GM19025 (cell line): ENCODE results near the gene ACVR2A.
A peak's percentile ranks its signal among the peaks of the same experiment; 100 is the strongest.

Experiments used
- ATAC-seq: cut with Tn5 transposase; IDR thresholded peaks from one replicate; pipeline ENCODE4 v1.9.1; 2021; ENCODE audit warnings: mild to moderate bottlenecking, low read depth, moderate library complexity; ENCODE audit not compliant: unreplicated experiment

The ACVR2A gene

GRCh38 chr2:147844697-147845410 lies at the start of gene ACVR2A:
TSS of gene ACVR2A (plus strand) at chr2:147845029. CDS start at chr2:147845153, 124 bp downstream.
- peak; percentile 40 for ATAC-seq

DNA sequence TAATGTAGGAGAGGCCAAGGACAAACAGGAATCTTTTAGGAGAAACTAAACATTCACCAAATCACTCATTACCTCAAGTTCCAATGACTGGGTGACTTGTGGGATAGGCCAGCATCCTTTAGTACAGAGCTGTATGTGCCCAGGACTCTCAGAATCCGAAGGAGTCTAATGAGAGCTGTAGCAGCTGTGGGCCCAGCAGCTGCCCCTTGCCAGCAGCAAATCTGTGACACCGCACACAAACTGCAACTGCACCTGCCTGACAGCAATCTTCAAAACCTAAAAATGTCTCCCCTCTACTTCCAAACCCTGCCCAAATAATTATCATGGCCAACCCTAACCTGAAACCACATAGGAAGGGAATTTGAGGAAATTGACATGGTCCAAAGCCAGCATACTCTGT lies 44.5 kb upstream of the ACVR2A start:
- no peak for ATAC-seq

DNA sequence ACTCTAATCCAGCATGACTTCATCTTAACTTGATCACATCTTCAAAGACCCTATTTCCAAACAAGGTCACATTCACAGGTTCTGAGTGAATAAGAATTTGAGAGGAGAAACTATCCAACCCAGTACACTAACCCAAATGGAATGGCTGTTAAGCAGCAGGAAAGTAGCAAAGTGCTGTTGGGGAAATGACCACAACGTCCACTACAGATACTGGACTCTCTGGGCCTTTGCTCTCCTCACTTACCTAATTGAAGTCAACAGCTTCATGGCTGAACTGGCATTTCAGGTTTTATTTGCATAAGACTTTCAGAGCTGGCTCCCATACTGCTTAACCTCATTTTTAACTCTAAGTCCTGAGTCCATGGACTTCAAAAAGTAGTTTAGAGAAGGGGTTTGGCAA lies 38.0 kb upstream of the ACVR2A start:
- ATAC-seq = no peak

DNA sequence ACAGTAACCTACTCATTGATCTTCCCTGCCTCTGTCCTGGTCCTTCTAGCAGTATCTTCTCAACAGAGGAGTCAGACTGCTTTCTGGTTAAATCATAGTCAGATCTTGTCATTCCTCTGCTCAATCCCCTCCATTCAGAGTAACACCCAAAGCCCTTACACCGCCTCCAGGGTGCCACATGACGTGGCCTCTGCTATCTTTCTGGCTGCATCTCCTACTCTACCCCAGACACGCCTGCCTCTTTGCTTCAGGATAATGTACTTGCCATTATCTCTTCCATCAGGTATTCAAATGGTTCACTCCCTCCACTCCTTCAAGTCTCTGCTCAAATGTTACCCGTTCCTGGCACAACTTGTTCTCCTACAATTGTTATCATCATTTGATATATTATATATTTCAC lies 36.3 kb upstream of the ACVR2A start:
- no peak for ATAC-seq

DNA sequence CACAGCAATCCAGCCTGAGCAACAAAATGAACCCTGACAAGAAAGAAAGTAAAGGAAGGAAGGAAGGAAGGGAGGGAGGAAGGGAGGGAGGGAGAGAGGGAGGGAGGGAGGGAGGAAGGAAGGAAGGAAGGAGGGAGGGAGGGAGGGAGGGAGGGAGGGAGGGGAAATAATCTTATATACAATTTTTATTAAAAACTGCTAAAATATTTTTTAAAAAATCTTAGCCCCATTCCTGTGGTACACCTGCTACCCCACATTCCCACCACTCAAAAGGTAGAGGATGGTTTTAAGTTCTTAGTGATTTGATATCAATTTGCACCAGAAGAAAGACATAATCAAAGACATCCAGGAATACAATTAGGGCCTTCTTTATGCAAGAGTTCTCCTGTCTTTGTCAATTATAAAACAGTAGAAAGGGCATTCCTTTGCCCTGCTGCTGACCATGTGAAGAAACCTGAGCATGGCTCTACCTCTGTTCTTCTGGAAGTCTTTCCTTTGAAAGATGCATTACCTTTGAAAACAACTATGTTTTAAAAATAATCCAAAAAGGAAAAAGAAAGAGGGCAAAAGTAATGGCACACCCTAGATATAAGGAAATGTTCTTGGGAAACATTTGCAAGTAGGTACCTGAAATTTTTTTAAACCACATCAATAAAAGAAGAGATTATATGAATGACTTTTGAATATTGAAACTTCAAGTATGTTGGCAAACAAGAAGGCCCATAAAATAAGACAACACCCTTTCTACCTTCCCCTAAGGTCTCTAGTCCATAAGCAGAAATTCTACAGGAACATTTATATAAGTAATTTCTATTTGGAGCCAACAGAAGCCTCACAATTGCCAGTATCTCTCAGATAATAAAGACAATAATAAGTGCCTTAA lies 33.7 kb upstream of the ACVR2A start:
- no peak for ATAC-seq

- no peak for ATAC-seq
Observed at GRCh38 chr2:147818741-147819140, 26.1 kb upstream of the ACVR2A start.

GRCh38 chr2:147824620-147825019 lies 20.2 kb upstream of the ACVR2A start:
- ATAC-seq = no peak

- ATAC-seq = no peak
Observed at GRCh38 chr2:147826278-147827087, 18.3 kb upstream of the ACVR2A start.

DNA sequence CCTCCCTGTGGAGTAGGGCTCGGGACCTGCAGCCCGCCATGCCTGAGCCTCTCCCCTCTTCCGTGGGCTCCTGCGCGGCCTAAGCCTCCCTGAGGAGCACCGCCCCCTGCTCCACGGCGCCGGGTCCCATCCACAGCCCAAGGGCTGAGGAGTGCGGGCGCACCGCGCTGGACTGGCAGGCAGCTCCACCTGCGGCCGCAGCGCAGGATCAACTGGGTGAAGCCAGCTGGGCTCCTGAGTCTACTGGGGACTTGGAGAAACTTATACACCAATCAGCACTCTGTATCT lies 17.8 kb upstream of the ACVR2A start:
- ATAC-seq = no peak

GRCh38 chr2:147829106-147829505 lies 15.7 kb upstream of the ACVR2A start:
- no peak for ATAC-seq

DNA sequence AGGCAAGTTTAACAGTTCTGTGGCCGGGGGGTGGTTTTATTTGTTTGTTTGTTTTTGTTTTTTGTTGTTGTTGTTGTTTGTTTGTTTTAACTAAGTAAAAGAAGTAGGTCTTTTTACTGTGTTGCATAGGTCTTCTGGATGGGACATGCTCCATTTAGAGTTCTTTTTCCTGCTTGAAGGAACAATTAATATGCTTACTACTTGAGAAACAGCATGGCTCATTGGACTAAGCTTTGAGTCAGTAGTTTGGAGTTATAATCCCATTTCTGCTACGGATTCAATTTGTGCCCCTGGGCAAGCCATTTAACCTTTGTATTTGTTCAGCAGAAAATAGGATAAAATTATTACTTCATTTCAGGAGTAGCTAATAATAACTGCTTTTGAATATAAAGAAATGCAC lies 8.7 kb upstream of the ACVR2A start:
- ATAC-seq = no peak

GRCh38 chr2:147843391-147843863 lies 1.4 kb upstream of the ACVR2A start:
- ATAC-seq = no peak

DNA sequence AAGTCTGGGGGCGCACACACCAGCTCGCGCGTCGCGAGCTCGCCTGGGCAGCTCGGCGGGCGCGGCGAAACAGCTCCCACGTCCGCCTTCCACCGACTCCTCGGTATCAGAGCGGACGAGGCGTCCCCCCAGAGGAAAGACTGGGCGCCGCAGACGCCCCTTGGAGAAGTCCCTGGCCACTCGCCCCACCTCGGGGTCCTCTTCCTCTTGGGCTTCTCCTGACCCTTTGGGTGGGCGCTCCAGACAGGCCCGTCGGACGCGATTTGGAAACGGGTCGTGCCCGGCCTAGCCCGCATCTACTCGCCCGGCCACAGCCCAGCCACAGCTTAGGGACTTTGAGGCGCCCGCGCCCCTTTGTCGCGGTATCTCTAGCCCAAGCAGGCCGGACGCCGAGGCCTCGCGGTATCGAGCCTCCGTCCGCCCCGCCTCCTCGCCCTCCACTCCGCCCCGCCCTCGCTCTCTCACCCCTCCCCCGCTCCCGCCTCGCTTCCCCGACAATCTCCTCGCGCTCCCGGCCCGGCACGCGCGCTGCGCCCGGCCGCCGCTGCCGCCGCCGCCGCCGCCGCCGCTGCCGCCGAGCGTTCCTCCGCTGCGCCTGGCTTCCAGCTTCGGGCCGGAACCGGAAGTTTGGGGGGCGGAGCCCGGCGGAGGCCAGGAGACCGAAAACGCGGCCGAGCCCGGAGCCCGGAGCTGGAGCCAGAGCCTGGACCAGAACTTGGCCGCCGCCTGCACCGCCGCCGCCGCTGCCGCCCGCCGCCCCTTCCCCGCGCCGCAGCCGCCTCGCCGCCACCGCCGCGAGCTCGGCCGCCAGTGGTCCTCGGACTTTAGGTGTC lies 749 bp upstream of the ACVR2A start:
- ATAC-seq = peak; percentile 79

DNA sequence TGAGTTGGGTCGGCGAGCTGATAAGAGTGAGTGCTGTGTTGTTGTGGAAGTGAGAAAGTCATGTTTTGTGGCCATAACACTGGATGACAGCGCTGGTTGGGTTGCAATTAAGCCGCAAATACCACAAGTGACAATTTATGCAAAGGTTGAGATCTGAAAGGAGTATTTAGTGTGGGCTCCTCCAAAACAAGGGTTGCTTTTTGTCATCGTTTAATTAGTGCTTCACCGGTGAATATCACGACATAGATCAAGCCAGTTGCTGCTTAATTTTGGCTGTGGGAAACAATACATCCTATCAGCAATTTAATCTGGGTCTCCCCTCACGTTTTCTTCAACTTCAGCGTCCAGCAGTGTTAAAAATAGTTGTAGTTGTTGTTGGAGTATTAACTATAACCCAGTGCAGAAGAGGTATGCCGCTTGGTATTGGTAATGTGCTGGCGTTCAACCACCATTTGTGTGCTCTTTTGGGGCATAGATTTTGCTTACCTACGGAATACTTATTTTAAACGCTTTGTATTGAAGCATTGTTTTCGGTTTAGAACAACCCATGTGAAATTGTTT lies 662 bp downstream of the ACVR2A start:
- ATAC-seq = peak; percentile 33

GRCh38 chr2:147846412-147847081 lies 1.7 kb downstream of the ACVR2A start:
- ATAC-seq = no peak

GRCh38 chr2:147847746-147848391 lies 3.0 kb downstream of the ACVR2A start:
- no peak for ATAC-seq

- no peak for ATAC-seq
Observed at GRCh38 chr2:147850838-147851237, 6.0 kb downstream of the ACVR2A start.

- no peak for ATAC-seq
Observed at GRCh38 chr2:147851244-147851930, 6.6 kb downstream of the ACVR2A start.
